ENCODE data around the gene SMAP1. TPM values are rescaled to one million over a fixed set of nuclear protein-coding genes. Genes with fewer than 3 reads are reported as not detected.

SMAP1 gene
- total RNA-seq, 1 experiment from 2014 or later: 3.5 TPM

- Histone ChIP-seq H3K79me2 (ENCODE audit: insufficient read depth, low read length) (peaks cover 69% of the 10 kb centered on the region), H3K36me3 (ENCODE audit: control insufficient read depth in 1 of 2, insufficient read depth in 2 of 2, low read length in 2 of 2) (no peaks in the 10 kb centered on the region), H4K20me1 (ENCODE audit: insufficient read depth) (no peaks in the 10 kb centered on the region; the same call in 1 of the 2 replicates), H3K9me3 (ENCODE audit: control insufficient read depth in 1 of 2, insufficient read depth in 1 of 2, low read depth in 1 of 2, low read length in 2 of 2) (no peaks in the 10 kb centered on the region), H3K27ac (ENCODE audit: low read depth, low read length) (no peak overlapping the region), H3K4me1 (ENCODE audit: control insufficient read depth in 1 of 2, insufficient read depth in 2 of 2, low read length in 2 of 2) (no peaks in the 10 kb centered on the region), H3K4me3 (replicated peaks in 1 of 2; ENCODE audit: low read depth in 1 of 2, low read length in 2 of 2) (no peak overlapping the region), H3K4me2 (ENCODE audit: low read length) (no peak overlapping the region), H3K9ac (ENCODE audit: low read length) (no peak overlapping the region), H3K9me2 (ENCODE audit: insufficient read depth) (no peaks in the 10 kb centered on the region), H3K27me3 (ENCODE audit: insufficient read depth, low read length) (no peaks in the 10 kb centered on the region), H2AFZ (ENCODE audit: low read depth, low read length, poor library complexity, severe bottlenecking) (no peak overlapping the region)
- ChIA-PET RAD21 (ENCODE audit: low non-redundant PET in 1 of 2, low total read pairs in 2 of 2, uncharacterized antibody in 2 of 2, unreplicated experiment in 2 of 2) (no interaction called here), CTCF (no interaction called here), POLR2A (no interaction called here)
- BruUV-seq (replicated peaks): no TSS peak
- TF ChIP-seq ELF1 (IDR thresholded peaks at IDR 0.05; ENCODE audit: borderline replicate concordance, low read depth) (no peak), CTCF (IDR thresholded peaks at IDR 0.05 in 2 of 3, conservative IDR thresholded peaks at IDR 0.05 in 1 of 3; ENCODE audit: borderline replicate concordance in 1 of 3, insufficient read depth in 1 of 3, low read depth in 2 of 3, low read length in 2 of 3) (no peak), TCF7L2 (IDR thresholded peaks at IDR 0.05; ENCODE audit: borderline replicate concordance, extremely low read depth, insufficient read depth, insufficient read length) (no peak), EGR1 (IDR thresholded peaks at IDR 0.05; ENCODE audit: low read depth) (no peak)
- intact Hi-C loops (cut with micrococcal nuclease): no loop called here
- ATAC-seq (no peak), DNase-seq (ENCODE audit: low read depth, low spot score) (no peak)
These were observed 26.7 kb downstream of the SMAP1 start for GRCh38 chr6:70694371-70694770.

DNA sequence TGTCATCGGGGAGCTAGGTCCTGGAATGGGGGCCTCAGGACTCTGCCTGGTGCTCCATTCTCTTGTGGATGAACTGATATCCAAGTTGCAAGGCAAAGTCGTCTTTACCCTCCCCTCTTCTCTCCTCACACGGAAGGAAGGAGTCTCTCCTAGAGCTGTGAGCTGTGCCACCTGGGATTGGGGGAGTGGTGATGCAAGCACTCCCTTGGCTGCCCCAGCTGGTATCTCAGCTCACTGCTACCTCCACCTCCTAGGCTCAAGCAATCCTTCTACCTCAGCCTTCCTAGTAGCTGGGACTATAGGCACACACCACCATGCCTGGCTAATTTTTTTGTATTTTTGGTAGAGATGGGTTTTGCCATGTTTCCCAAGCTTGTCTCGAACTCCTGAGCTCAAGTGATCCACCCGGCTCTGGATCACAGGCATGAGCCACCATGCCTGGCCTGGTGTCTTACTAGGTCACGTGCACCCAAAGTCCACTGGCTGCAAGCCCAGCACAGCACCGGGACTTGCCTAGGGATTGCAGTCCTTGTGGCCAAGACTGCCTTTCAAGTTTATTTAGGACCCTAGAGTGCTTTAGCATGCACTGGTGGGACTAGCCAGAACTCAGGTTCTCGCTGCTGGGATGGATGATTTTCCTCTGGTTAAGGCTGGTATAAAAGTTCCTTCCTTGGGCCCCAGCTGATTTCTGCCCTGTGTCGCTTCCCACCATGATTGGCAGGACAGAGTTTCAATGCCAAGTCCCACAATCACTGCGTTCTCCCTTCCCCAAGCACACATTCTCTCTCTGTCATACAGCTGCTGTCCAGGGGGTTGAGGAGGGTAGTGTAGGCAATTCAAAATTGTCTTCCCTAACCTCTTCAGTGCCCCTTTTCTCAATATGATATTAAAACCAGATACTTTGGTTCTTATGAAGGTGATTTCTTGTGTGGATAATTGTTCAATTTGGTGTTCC lies 33.5 kb downstream of the SMAP1 start:
- Histone ChIP-seq H3K4me1 (ENCODE audit: control insufficient read depth in 1 of 2, insufficient read depth in 2 of 2, low read length in 2 of 2) (no peaks in the 10 kb centered on the region), H2AFZ (ENCODE audit: low read depth, low read length, poor library complexity, severe bottlenecking) (no peak overlapping the region), H3K27ac (ENCODE audit: low read depth, low read length) (no peak overlapping the region), H3K79me2 (ENCODE audit: insufficient read depth, low read length) (peaks cover 51% of the 10 kb centered on the region), H3K9ac (ENCODE audit: low read length) (no peak overlapping the region), H3K9me3 (ENCODE audit: control insufficient read depth in 1 of 2, insufficient read depth in 1 of 2, low read depth in 1 of 2, low read length in 2 of 2) (no peaks in the 10 kb centered on the region), H3K9me2 (ENCODE audit: insufficient read depth) (no peaks in the 10 kb centered on the region), H3K27me3 (ENCODE audit: insufficient read depth, low read length) (no peaks in the 10 kb centered on the region), H3K36me3 (ENCODE audit: control insufficient read depth in 1 of 2, insufficient read depth in 2 of 2, low read length in 2 of 2) (no peaks in the 10 kb centered on the region), H3K4me2 (ENCODE audit: low read length) (no peak overlapping the region), H3K4me3 (replicated peaks in 1 of 2; ENCODE audit: low read depth in 1 of 2, low read length in 2 of 2) (no peak overlapping the region), H4K20me1 (ENCODE audit: insufficient read depth) (no peaks in the 10 kb centered on the region; the same call in 1 of the 2 replicates)
- DNase-seq (ENCODE audit: low read depth, low spot score) (no peak), ATAC-seq (no peak)
- ChIA-PET CTCF (no interaction called here), POLR2A (no interaction called here), RAD21 (ENCODE audit: low non-redundant PET in 1 of 2, low total read pairs in 2 of 2, uncharacterized antibody in 2 of 2, unreplicated experiment in 2 of 2) (no interaction called here)
- intact Hi-C loops (cut with micrococcal nuclease): no loop called here
- BruUV-seq (replicated peaks): no TSS peak
- no peak for TF ChIP-seq TCF7L2 (IDR thresholded peaks at IDR 0.05; ENCODE audit: borderline replicate concordance, extremely low read depth, insufficient read depth, insufficient read length)
- no peak for TF ChIP-seq CTCF (IDR thresholded peaks at IDR 0.05 in 2 of 3, conservative IDR thresholded peaks at IDR 0.05 in 1 of 3; ENCODE audit: borderline replicate concordance in 1 of 3, insufficient read depth in 1 of 3, low read depth in 2 of 3, low read length in 2 of 3)
- no peak for TF ChIP-seq CBX3 (IDR thresholded peaks at IDR 0.05; ENCODE audit: low read depth)
- TF ChIP-seq ATF3 (IDR thresholded peaks at IDR 0.05): no peak
- TF ChIP-seq SRF (IDR thresholded peaks at IDR 0.05; ENCODE audit: low read depth): no peak
- TF ChIP-seq CEBPB (IDR thresholded peaks at IDR 0.05; ENCODE audit: low read depth): no peak
- no peak for TF ChIP-seq ELF1 (IDR thresholded peaks at IDR 0.05; ENCODE audit: borderline replicate concordance, low read depth)
- TF ChIP-seq SIN3A (IDR thresholded peaks at IDR 0.05; ENCODE audit: low read depth): no peak
- no peak for TF ChIP-seq EZH2phosphoT487 (IDR thresholded peaks at IDR 0.05; ENCODE audit: borderline replicate concordance)
- TF ChIP-seq EGR1 (IDR thresholded peaks at IDR 0.05; ENCODE audit: low read depth): no peak
- TF ChIP-seq JUND (IDR thresholded peaks at IDR 0.05): no peak
